ENCODE results near the gene GAS7. TPM values are rescaled to one million over a fixed set of nuclear protein-coding genes. Genes with fewer than 3 reads are reported as not detected.
A peak's percentile ranks its signal among the peaks of the same experiment; 100 is the strongest.

GAS7 gene
- total and polyA plus RNA-seq, 8 donors: 30.4 to 83.4 (median 40.1) TPM

GRCh38 chr17:9905078-9905415 lies 293.4 kb downstream of the GAS7 start, which contains the start of gene RCVRN:
RCVRN (minus strand) TSS chr17:9905271; CDS start chr17:9905180, 91 bp downstream.
- no peaks in the 10 kb centered on the region for H3K9me3 ChIP-seq
- TF ChIP-seq, protein P1, sequence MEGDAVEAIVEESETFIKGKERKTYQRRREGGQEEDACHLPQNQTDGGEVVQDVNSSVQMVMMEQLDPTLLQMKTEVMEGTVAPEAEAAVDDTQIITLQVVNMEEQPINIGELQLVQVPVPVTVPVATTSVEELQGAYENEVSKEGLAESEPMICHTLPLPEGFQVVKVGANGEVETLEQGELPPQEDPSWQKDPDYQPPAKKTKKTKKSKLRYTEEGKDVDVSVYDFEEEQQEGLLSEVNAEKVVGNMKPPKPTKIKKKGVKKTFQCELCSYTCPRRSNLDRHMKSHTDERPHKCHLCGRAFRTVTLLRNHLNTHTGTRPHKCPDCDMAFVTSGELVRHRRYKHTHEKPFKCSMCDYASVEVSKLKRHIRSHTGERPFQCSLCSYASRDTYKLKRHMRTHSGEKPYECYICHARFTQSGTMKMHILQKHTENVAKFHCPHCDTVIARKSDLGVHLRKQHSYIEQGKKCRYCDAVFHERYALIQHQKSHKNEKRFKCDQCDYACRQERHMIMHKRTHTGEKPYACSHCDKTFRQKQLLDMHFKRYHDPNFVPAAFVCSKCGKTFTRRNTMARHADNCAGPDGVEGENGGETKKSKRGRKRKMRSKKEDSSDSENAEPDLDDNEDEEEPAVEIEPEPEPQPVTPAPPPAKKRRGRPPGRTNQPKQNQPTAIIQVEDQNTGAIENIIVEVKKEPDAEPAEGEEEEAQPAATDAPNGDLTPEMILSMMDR (IDR thresholded peaks at IDR 0.05): no peak
- peaks cover 0 to 4% of the 10 kb centered on the region in 2 donors for H3K4me1 ChIP-seq
- H3K27me3 ChIP-seq: peaks cover 0 to 31% of the 10 kb centered on the region in 2 donors
- intact Hi-C loops (cut with DNase I): no loop called here
- no peak within 1 kb of the TSS for H3K27ac ChIP-seq
- no peaks in the 10 kb centered on the region for H3K36me3 ChIP-seq
- no peak within 1 kb of the TSS for H3K4me3 ChIP-seq
- DNase-seq (no peak), ATAC-seq (no peak)

- TF ChIP-seq, protein P1 (IDR thresholded peaks at IDR 0.05): no peak
- Histone ChIP-seq H3K9me3 (no peaks in the 10 kb centered on the region), H3K27ac (no peak overlapping the region), H3K36me3 (no peaks in the 10 kb centered on the region), H3K4me1 (peaks cover 0 to 4% of the 10 kb centered on the region in 2 donors), H3K27me3 (peaks cover 0 to 29% of the 10 kb centered on the region in 2 donors), H3K4me3 (no peak overlapping the region)
- DNase-seq (no peak), ATAC-seq (no peak)
- intact Hi-C loops (cut with DNase I): no loop called here
Observed at GRCh38 chr17:9904277-9905077, 293.9 kb downstream of the GAS7 start.

DNA sequence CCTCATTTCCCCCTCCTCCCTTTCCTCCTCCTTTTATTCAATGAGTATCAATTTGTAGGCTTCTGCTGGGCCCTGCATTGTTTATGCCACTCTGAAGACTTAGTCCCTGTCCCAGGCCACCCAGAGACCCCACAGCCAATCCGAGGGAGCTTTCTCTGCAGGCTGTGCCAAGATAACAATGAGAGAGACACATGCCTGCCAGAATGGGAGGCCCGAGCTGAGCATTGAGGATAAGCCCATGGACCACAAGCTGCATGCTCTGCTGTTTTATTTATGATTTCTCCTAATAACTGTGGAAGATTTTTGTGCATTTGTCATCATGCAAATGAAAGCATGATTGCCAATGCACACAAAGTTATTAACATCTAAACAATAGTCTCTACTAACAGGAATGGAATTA lies 296.3 kb downstream of the GAS7 start:
- peaks cover 0 to 4% of the 10 kb centered on the region in 2 donors for H3K4me1 ChIP-seq
- no peak overlapping the region for H3K27ac ChIP-seq
- no peak for ATAC-seq
- H3K36me3 ChIP-seq: no peaks in the 10 kb centered on the region
- H3K9me3 ChIP-seq: no peaks in the 10 kb centered on the region
- H3K4me3 ChIP-seq: no peak overlapping the region
- peaks cover 0 to 25% of the 10 kb centered on the region in 2 donors for H3K27me3 ChIP-seq
- TF ChIP-seq, protein P1 (IDR thresholded peaks at IDR 0.05): no peak
- peak in 2 of 4 donors; percentile 32 to 59 for DNase-seq
- intact Hi-C loops (cut with DNase I): no loop called here

DNA sequence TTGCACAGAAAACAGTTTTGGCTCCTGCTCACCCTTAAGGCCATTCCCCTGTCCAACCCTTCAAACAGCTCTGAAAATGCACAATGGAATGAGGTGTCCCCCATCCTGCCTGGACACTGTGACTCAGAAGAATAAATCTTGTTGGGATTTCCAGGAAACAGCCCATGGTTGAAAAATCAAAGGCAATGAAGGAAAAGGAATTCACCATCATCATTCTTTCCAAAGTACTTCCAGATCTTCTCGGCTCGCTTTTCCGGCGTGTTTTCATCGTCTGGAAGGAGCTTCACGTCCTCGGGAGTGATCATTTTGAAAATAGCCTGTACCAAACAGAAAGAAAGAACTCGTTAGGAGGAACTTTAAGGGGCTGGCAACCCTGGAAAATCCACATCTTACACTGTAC lies 297.6 kb downstream of the GAS7 start:
- TF ChIP-seq, protein P1 (IDR thresholded peaks at IDR 0.05): no peak
- H3K36me3 ChIP-seq: no peaks in the 10 kb centered on the region
- H3K27ac ChIP-seq: peak overlapping the region in 1 of 2 donors; percentile 33
- no peak for DNase-seq
- intact Hi-C loops (cut with DNase I): no loop called here
- H3K9me3 ChIP-seq: no peaks in the 10 kb centered on the region
- peaks cover 0 to 15% of the 10 kb centered on the region in 2 donors for H3K27me3 ChIP-seq
- peak; percentile 20 for ATAC-seq
- H3K4me1 ChIP-seq: peaks cover 0 to 4% of the 10 kb centered on the region in 2 donors
- H3K4me3 ChIP-seq: no peak overlapping the region

DNA sequence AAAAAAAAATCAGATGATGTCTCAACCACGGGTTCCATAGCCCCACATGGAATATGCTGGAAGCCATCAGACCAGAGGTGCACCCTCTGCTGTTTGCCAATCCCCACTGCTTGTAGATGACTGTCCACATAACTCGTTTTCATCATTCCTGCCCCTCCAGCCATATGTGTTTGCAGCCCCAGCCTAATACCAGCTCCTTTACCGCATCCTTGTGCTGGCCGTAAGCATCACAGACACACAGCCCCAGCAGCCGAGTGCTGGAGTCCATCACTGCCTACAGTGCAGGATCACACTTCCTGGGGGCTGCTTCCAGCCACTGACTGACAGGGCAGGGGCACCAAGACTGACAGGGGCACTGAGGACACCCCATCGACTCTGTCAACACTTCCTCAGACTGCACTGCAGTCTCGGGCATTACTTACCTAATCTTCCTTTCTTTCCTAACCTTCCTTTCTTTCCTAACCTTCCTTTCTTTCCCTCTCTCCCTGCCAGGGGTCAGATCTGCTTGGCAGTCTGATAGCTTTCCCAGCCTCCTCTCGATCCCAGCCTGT lies 298.3 kb downstream of the GAS7 start:
- no peak for ATAC-seq
- intact Hi-C loops (cut with DNase I): no loop called here

More for the DNA sequence above, 298.3 kb downstream of the GAS7 start:
- H3K27ac ChIP-seq: no peak overlapping the region
- TF ChIP-seq, protein P1 (IDR thresholded peaks at IDR 0.05): no peak
- H3K27me3 ChIP-seq: peaks cover 0 to 18% of the 10 kb centered on the region in 2 donors
- no peak for DNase-seq
- no peaks in the 10 kb centered on the region for H3K9me3 ChIP-seq
- no peak overlapping the region for H3K4me3 ChIP-seq
- H3K36me3 ChIP-seq: no peaks in the 10 kb centered on the region
- H3K4me1 ChIP-seq: peaks cover 0 to 4% of the 10 kb centered on the region in 2 donors
